ENCODE results near the gene TIMM23.

Gene TIMM23

DNA sequence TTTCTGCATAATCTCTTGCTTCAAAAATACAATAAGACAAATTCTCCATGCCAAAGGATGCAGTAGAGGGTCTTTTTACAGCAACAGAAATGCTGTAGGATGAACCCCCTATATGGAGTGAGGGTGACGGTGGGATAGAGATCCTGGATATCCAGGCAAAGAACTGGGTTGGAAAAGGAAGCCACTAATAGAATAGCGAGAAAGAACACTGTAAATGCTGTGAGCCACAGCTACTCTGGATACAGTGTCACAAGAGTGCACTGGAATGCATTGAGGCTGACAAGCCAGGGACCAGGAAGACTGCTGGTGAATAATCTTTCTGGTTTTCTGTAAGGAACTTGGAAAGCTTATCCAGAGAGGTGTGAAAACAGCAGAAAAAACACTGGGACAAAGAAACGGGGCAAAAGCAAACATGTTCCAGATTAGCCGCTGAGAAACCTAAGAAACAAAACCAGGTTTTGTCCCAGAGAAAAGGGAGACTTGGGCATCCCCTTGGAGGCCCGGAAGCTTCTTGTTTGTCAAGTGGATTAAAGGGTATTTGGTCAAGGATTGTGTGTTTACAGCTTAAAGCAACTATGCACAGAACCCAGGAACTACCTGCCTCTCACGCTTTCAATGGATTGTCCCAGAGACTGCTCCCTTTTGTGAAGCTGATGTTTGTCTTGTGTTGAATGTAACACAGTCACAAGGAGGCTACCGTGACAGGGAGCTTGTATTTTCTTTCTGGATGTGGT, 79.9 kb downstream of the TIMM23 start:
- no peak for DNase-seq (ENCODE audit: low read depth, low spot score)

DNA sequence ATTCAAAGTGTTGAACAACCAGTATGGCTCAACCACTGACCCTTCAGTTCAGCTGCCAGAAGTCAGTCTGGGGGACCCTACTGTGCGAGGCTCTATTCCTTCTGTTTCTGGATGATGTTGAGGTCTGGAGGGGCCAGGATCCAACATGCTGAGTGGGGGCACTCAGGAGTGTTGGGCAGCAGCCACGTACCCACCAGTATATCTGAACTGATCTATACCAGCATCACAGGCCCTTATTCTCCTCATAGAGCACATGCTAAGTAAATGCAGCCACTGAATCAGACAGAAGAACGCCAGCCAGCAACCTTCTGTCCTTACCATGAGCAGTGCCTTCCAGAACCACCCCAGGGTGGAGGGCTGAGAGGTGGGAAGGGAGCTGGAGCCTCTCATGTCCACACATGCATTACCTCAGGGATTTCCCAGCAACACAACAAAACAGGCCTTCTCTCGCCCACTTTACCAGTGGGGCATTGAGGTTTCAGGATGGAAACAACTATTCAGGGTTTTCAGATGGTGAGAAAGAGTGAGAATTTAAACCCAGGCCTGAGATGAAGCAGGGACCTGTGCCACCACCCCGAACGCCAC, 80.6 kb downstream of the TIMM23 start:
- DNase-seq (ENCODE audit: low read depth, low spot score) = no peak
